Measurements from ENCODE around the gene SNCA.

Gene SNCA

GRCh38 chr4:89836897-89837384, at the start of gene SNCA:
SNCA (minus strand) TSS chr4:89837161; CDS start chr4:89835667, 1,494 bp downstream.
- H3K4me1 ChIP-seq (ENCODE audit: insufficient read depth, insufficient read length) = no peaks in the 10 kb centered on the region
- H3K27me3 ChIP-seq (ENCODE audit: insufficient read depth, insufficient read length) = no peaks in the 10 kb centered on the region
- peak; percentile 38 for DNase-seq (ENCODE audit: low read depth, low spot score)
- no peaks in the 10 kb centered on the region for H3K9me3 ChIP-seq (ENCODE audit: insufficient read depth, low read length)
- TF ChIP-seq YY1 (IDR thresholded peaks at IDR 0.05; ENCODE audit: insufficient read depth, insufficient read length) (no peak), ZNF274 (IDR thresholded peaks at IDR 0.05; ENCODE audit: low read depth, low read length) (no peak), SUZ12 (IDR thresholded peaks at IDR 0.05; ENCODE audit: extremely low read depth, insufficient read depth, insufficient read length) (no peak)
- peak within 1 kb of the TSS; percentile 66 for H3K4me3 ChIP-seq (ENCODE audit: insufficient read length, low read depth)
- H3K36me3 ChIP-seq (ENCODE audit: insufficient read depth, insufficient read length, low read length) = no peaks in the 10 kb centered on the region
- peak within 1 kb of the TSS; percentile 74 for H3K9ac ChIP-seq (ENCODE audit: insufficient read length, low read depth)

- Histone ChIP-seq H3K27me3 (ENCODE audit: insufficient read depth, insufficient read length) (no peaks in the 10 kb centered on the region), H3K4me1 (ENCODE audit: insufficient read depth, insufficient read length) (no peaks in the 10 kb centered on the region), H3K9me3 (ENCODE audit: insufficient read depth, low read length) (no peaks in the 10 kb centered on the region), H3K9ac (ENCODE audit: insufficient read length, low read depth) (no peak overlapping the region), H3K36me3 (ENCODE audit: insufficient read depth, insufficient read length, low read length) (no peaks in the 10 kb centered on the region), H3K4me3 (ENCODE audit: insufficient read length, low read depth) (no peak overlapping the region)
- TF ChIP-seq ZNF274 (IDR thresholded peaks at IDR 0.05; ENCODE audit: low read depth, low read length) (no peak), SUZ12 (IDR thresholded peaks at IDR 0.05; ENCODE audit: extremely low read depth, insufficient read depth, insufficient read length) (no peak), YY1 (IDR thresholded peaks at IDR 0.05; ENCODE audit: insufficient read depth, insufficient read length) (no peak)
- DNase-seq (ENCODE audit: low read depth, low spot score) = no peak
Observed at GRCh38 chr4:89879215-89879614, 42.3 kb upstream of the SNCA start.

- no peak overlapping the region for H3K4me3 ChIP-seq (ENCODE audit: insufficient read length, low read depth)
- H3K27me3 ChIP-seq (ENCODE audit: insufficient read depth, insufficient read length) = no peaks in the 10 kb centered on the region
- no peak for DNase-seq (ENCODE audit: low read depth, low spot score)
Observed at GRCh38 chr4:89878611-89879010, 41.6 kb upstream of the SNCA start.

GRCh38 chr4:89876548-89876947, 39.6 kb upstream of the SNCA start:
- H3K9ac ChIP-seq (ENCODE audit: insufficient read length, low read depth) = no peak overlapping the region
- TF ChIP-seq SUZ12 (IDR thresholded peaks at IDR 0.05; ENCODE audit: extremely low read depth, insufficient read depth, insufficient read length) (no peak), ZNF274 (IDR thresholded peaks at IDR 0.05; ENCODE audit: low read depth, low read length) (no peak), YY1 (IDR thresholded peaks at IDR 0.05; ENCODE audit: insufficient read depth, insufficient read length) (no peak)
- no peak for DNase-seq (ENCODE audit: low read depth, low spot score)
- H3K4me3 ChIP-seq (ENCODE audit: insufficient read length, low read depth) = no peak overlapping the region
- H3K36me3 ChIP-seq (ENCODE audit: insufficient read depth, insufficient read length, low read length) = no peaks in the 10 kb centered on the region
- no peaks in the 10 kb centered on the region for H3K9me3 ChIP-seq (ENCODE audit: insufficient read depth, low read length)
- no peaks in the 10 kb centered on the region for H3K4me1 ChIP-seq (ENCODE audit: insufficient read depth, insufficient read length)
- no peaks in the 10 kb centered on the region for H3K27me3 ChIP-seq (ENCODE audit: insufficient read depth, insufficient read length)

More at GRCh38 chr4:89878611-89879010, 41.6 kb upstream of the SNCA start:
- TF ChIP-seq YY1 (IDR thresholded peaks at IDR 0.05; ENCODE audit: insufficient read depth, insufficient read length) = no peak
- TF ChIP-seq ZNF274 (IDR thresholded peaks at IDR 0.05; ENCODE audit: low read depth, low read length) = no peak
- no peak for TF ChIP-seq SUZ12 (IDR thresholded peaks at IDR 0.05; ENCODE audit: extremely low read depth, insufficient read depth, insufficient read length)
- Histone ChIP-seq H3K4me1 (ENCODE audit: insufficient read depth, insufficient read length) (no peaks in the 10 kb centered on the region), H3K36me3 (ENCODE audit: insufficient read depth, insufficient read length, low read length) (no peaks in the 10 kb centered on the region), H3K9me3 (ENCODE audit: insufficient read depth, low read length) (no peaks in the 10 kb centered on the region), H3K9ac (ENCODE audit: insufficient read length, low read depth) (no peak overlapping the region)

- Histone ChIP-seq H3K36me3 (ENCODE audit: insufficient read depth, insufficient read length, low read length) (no peaks in the 10 kb centered on the region), H3K4me3 (ENCODE audit: insufficient read length, low read depth) (no peak overlapping the region), H3K9ac (ENCODE audit: insufficient read length, low read depth) (no peak overlapping the region), H3K9me3 (ENCODE audit: insufficient read depth, low read length) (no peaks in the 10 kb centered on the region), H3K4me1 (ENCODE audit: insufficient read depth, insufficient read length) (no peaks in the 10 kb centered on the region), H3K27me3 (ENCODE audit: insufficient read depth, insufficient read length) (no peaks in the 10 kb centered on the region)
- no peak for TF ChIP-seq SUZ12 (IDR thresholded peaks at IDR 0.05; ENCODE audit: extremely low read depth, insufficient read depth, insufficient read length)
- TF ChIP-seq ZNF274 (IDR thresholded peaks at IDR 0.05; ENCODE audit: low read depth, low read length) = no peak
- TF ChIP-seq YY1 (IDR thresholded peaks at IDR 0.05; ENCODE audit: insufficient read depth, insufficient read length) = no peak
- no peak for DNase-seq (ENCODE audit: low read depth, low spot score)
Observed at GRCh38 chr4:89871211-89871610, 34.2 kb upstream of the SNCA start.

- Histone ChIP-seq H3K9ac (ENCODE audit: insufficient read length, low read depth) (no peak overlapping the region), H3K9me3 (ENCODE audit: insufficient read depth, low read length) (no peaks in the 10 kb centered on the region), H3K4me1 (ENCODE audit: insufficient read depth, insufficient read length) (no peaks in the 10 kb centered on the region), H3K4me3 (ENCODE audit: insufficient read length, low read depth) (no peak overlapping the region), H3K36me3 (ENCODE audit: insufficient read depth, insufficient read length, low read length) (no peaks in the 10 kb centered on the region), H3K27me3 (ENCODE audit: insufficient read depth, insufficient read length) (no peaks in the 10 kb centered on the region)
- TF ChIP-seq ZNF274 (IDR thresholded peaks at IDR 0.05; ENCODE audit: low read depth, low read length) (no peak), SUZ12 (IDR thresholded peaks at IDR 0.05; ENCODE audit: extremely low read depth, insufficient read depth, insufficient read length) (no peak), YY1 (IDR thresholded peaks at IDR 0.05; ENCODE audit: insufficient read depth, insufficient read length) (no peak)
- no peak for DNase-seq (ENCODE audit: low read depth, low spot score)
Observed at GRCh38 chr4:89868999-89869589, 32.1 kb upstream of the SNCA start.

- H3K4me3 ChIP-seq (ENCODE audit: insufficient read length, low read depth) = no peak overlapping the region
- no peaks in the 10 kb centered on the region for H3K36me3 ChIP-seq (ENCODE audit: insufficient read depth, insufficient read length, low read length)
- no peak overlapping the region for H3K9ac ChIP-seq (ENCODE audit: insufficient read length, low read depth)
- H3K4me1 ChIP-seq (ENCODE audit: insufficient read depth, insufficient read length) = no peaks in the 10 kb centered on the region
- no peak for DNase-seq (ENCODE audit: low read depth, low spot score)
- H3K9me3 ChIP-seq (ENCODE audit: insufficient read depth, low read length) = no peaks in the 10 kb centered on the region
- H3K27me3 ChIP-seq (ENCODE audit: insufficient read depth, insufficient read length) = no peaks in the 10 kb centered on the region
- no peak for TF ChIP-seq ZNF274 (IDR thresholded peaks at IDR 0.05; ENCODE audit: low read depth, low read length)
- TF ChIP-seq SUZ12 (IDR thresholded peaks at IDR 0.05; ENCODE audit: extremely low read depth, insufficient read depth, insufficient read length) = no peak
- no peak for TF ChIP-seq YY1 (IDR thresholded peaks at IDR 0.05; ENCODE audit: insufficient read depth, insufficient read length)
Observed at GRCh38 chr4:89868276-89868675, 31.3 kb upstream of the SNCA start.

All from NT2/D1 (cell line).